Liver (tissue), 9 donors: ENCODE measurements around the gene TRIML1. TPM values are rescaled to one million over a fixed set of nuclear protein-coding genes. Genes with fewer than 3 reads are reported as not detected.

Experiments
- DNase-seq: peaks from one replicate; pipeline ENCODE4 v3.0.0-alpha.2; 2017; ENCODE audit warnings: low spot score
- H3K27ac ChIP-seq, 2 donors: one replicate each; pipeline ENCODE4 v1.7.0; 2013; ENCODE audit warnings: inconsistent platforms in 2 of 2, low read length in 2 of 2, control low read depth in 1 of 2, low read depth in 1 of 2, mild to moderate bottlenecking in 1 of 2
- H3K27me3 ChIP-seq, 4 donors: one replicate each; pipeline versions ENCODE4 v1.6.1 to v1.7.0; 2013; ENCODE audit warnings: low read length in 3 of 4, inconsistent platforms in 1 of 4, mild to moderate bottlenecking in 1 of 4, moderate library complexity in 1 of 4; ENCODE audit not compliant: control insufficient read depth in 4 of 4, insufficient read depth in 4 of 4
- H3K36me3 ChIP-seq, 4 donors: one replicate each; pipeline versions ENCODE4 v1.6.1 to v1.7.0; 2013; ENCODE audit warnings: low read length in 3 of 4, mild to moderate bottlenecking in 3 of 4, low read depth in 1 of 4, moderate library complexity in 1 of 4; ENCODE audit not compliant: control insufficient read depth in 4 of 4, insufficient read depth in 3 of 4
- H3K4me1 ChIP-seq, 4 donors: one replicate each; pipeline versions ENCODE4 v1.6.1 to v1.7.0; 2013; ENCODE audit warnings: low read length in 3 of 4, mild to moderate bottlenecking in 3 of 4, moderate library complexity in 1 of 4; ENCODE audit not compliant: control insufficient read depth in 4 of 4, insufficient read depth in 4 of 4
- H3K4me3 ChIP-seq, 3 donors: one replicate each; pipeline versions ENCODE4 v1.6.1 to v1.7.0; 2013; ENCODE audit warnings: low read length in 3 of 3, control low read depth in 1 of 3, low read depth in 1 of 3, mild to moderate bottlenecking in 1 of 3
- H3K9ac ChIP-seq, 2 donors: one replicate each; pipeline ENCODE4 v1.7.0; 2013; ENCODE audit warnings: low read length in 2 of 2, mild to moderate bottlenecking in 2 of 2, moderate library complexity in 2 of 2, control low read depth in 1 of 2, low read depth in 1 of 2
- H3K9me3 ChIP-seq, 4 donors: one replicate each; pipeline versions ENCODE4 v1.6.1 to v1.7.0; 2013; ENCODE audit warnings: low read length in 3 of 4; ENCODE audit not compliant: control insufficient read depth in 4 of 4
- EGR1 ChIP-seq, 2 donors: IDR thresholded peaks; 2 replicates each; pipeline ENCODE4 v1.6.1; 2016 to 2018; ENCODE audit warnings: antibody characterized with exemption in 2 of 2, low read depth in 2 of 2
- FOXA1 ChIP-seq: IDR thresholded peaks from 2 replicates; pipeline ENCODE4 v1.6.1; 2016; ENCODE audit warnings: antibody characterized with exemption
- FOXA2 ChIP-seq: IDR thresholded peaks from 2 replicates; pipeline ENCODE4 v1.6.1; 2016; ENCODE audit warnings: antibody characterized with exemption
- GABPA ChIP-seq, 2 donors: IDR thresholded peaks in 1 of 2; conservative IDR thresholded peaks in 1 of 2; 2 replicates each; pipeline ENCODE4 v1.6.1; 2016; ENCODE audit warnings: antibody characterized with exemption in 2 of 2, mild to moderate bottlenecking in 1 of 2, moderate library complexity in 1 of 2
- HNF4A ChIP-seq, 2 donors: conservative IDR thresholded peaks; 2 replicates each; pipeline ENCODE4 v1.6.1; 2016; ENCODE audit warnings: antibody characterized with exemption in 2 of 2, mild to moderate bottlenecking in 2 of 2
- HNF4G ChIP-seq: IDR thresholded peaks from 2 replicates; pipeline ENCODE4 v1.6.1; 2016; ENCODE audit warnings: antibody characterized with exemption
- JUND ChIP-seq, 2 donors: IDR thresholded peaks; 2 replicates each; pipeline ENCODE4 v1.6.1; 2016; ENCODE audit warnings: antibody characterized with exemption in 2 of 2
- NR2F2 ChIP-seq: IDR thresholded peaks from 2 replicates; pipeline ENCODE4 v1.6.1; 2016; ENCODE audit warnings: antibody characterized with exemption
- RAD21 ChIP-seq, 2 donors: IDR thresholded peaks; 2 replicates each; pipeline ENCODE4 v1.6.1; 2016; ENCODE audit warnings: antibody characterized with exemption in 2 of 2, mild to moderate bottlenecking in 2 of 2
- RXRA ChIP-seq, 2 donors: IDR thresholded peaks; 2 replicates each; pipeline ENCODE4 v1.6.1; 2017 to 2018; ENCODE audit warnings: antibody characterized with exemption in 2 of 2, mild to moderate bottlenecking in 1 of 2
- SP1 ChIP-seq: IDR thresholded peaks from 2 replicates; pipeline ENCODE4 v1.6.1; 2018; ENCODE audit warnings: antibody characterized with exemption, mild to moderate bottlenecking
- TAF1 ChIP-seq: conservative IDR thresholded peaks from 2 replicates; pipeline ENCODE4 v1.6.1; 2016; ENCODE audit warnings: antibody characterized with exemption, mild to moderate bottlenecking
- YY1 ChIP-seq: IDR thresholded peaks from 2 replicates; pipeline ENCODE4 v1.6.1; 2016; ENCODE audit warnings: antibody characterized with exemption, mild to moderate bottlenecking
- ZBTB33 ChIP-seq: IDR thresholded peaks from 2 replicates; pipeline ENCODE4 v1.6.1; 2016; ENCODE audit warnings: antibody characterized with exemption
- WGBS: extraction: QIAGEN DNeasy Blood & Tissue Kit; methylation state at CpG from one replicate; pipeline ENCODE4 v1.1.7; 2013; 5-methylcytosine and 5-hydroxymethylcytosine counted together
- polyA plus RNA-seq, 2 donors: library from polyadenylated mRNA; stranded (reverse) in 1 of 2; unstranded in 1 of 2; fragments of 200-250 nt in 1 of 2; fragments of >200 nt in 1 of 2; fragmentation: Nextera tagmentation in 1 of 2; extraction: Ambion mirVana in 1 of 2; gene quantifications; one replicate each; pipeline versions ENCODE4 v1.2.1 to v1.2.3, GENCODE V29; 2013 to 2015
- total RNA-seq, 2 donors: library from RNA; depleted of rRNA; stranded (reverse); fragments of >200 nt; gene quantifications; one replicate each; pipeline ENCODE4 v1.2.3, GENCODE V29; 2014
- TF ChIP-seq, protein P1 (sequence below): fragments of 150-350 bp; IDR thresholded peaks from 2 replicates; pipeline ENCODE4 v1.5.1; 2017; ENCODE audit warnings: improper control_type of control experiment, low read depth, low read length; ENCODE audit not compliant: missing input control
- TF ChIP-seq, protein P2 (sequence below): IDR thresholded peaks from 2 replicates; pipeline ENCODE4 v1.6.1; 2016; ENCODE audit warnings: antibody characterized with exemption
- TF ChIP-seq, protein P3 (sequence below): IDR thresholded peaks from 2 replicates; pipeline ENCODE4 v1.6.1; 2016; ENCODE audit warnings: antibody characterized with exemption
- TF ChIP-seq, protein P4 (sequence below): IDR thresholded peaks from 2 replicates; pipeline ENCODE4 v1.6.1; 2016; ENCODE audit warnings: antibody characterized with exemption, mild to moderate bottlenecking
- donor health status: healthy.
- donor health status: healthy.
- donor health status: healthy.
- donor health status: healthy.
- donor health status: healthy.

TRIML1 gene
- total and polyA plus RNA-seq, 4 donors: not detected

GRCh38 chr4:188187106-188187505 is 47.9 kb downstream of the TRIML1 start:
- H3K4me1 ChIP-seq: no peaks in the 10 kb centered on the region
- no peaks in the 10 kb centered on the region for H3K27me3 ChIP-seq
- H3K27ac ChIP-seq: no peak overlapping the region
- 85% methylated on average over 2 of the region's 2 CpGs for WGBS
- H3K9ac ChIP-seq: no peak overlapping the region
- peaks cover 0 to 2% (median under 1%) of the 10 kb centered on the region in 4 donors for H3K9me3 ChIP-seq
- no peaks in the 10 kb centered on the region for H3K36me3 ChIP-seq
- no peak for DNase-seq
- H3K4me3 ChIP-seq: no peak overlapping the region
- TF ChIP-seq TAF1 (no peak), HNF4G (no peak), NR2F2 (no peak)

- H3K27me3 ChIP-seq: no peaks in the 10 kb centered on the region
- no peak for TF ChIP-seq RXRA (IDR thresholded peaks at IDR 0.05)
- TF ChIP-seq TAF1: no peak
- TF ChIP-seq HNF4A (conservative IDR thresholded peaks at IDR 0.05): no peak
- TF ChIP-seq NR2F2: no peak
- no peak for TF ChIP-seq FOXA2
- TF ChIP-seq, protein P1, sequence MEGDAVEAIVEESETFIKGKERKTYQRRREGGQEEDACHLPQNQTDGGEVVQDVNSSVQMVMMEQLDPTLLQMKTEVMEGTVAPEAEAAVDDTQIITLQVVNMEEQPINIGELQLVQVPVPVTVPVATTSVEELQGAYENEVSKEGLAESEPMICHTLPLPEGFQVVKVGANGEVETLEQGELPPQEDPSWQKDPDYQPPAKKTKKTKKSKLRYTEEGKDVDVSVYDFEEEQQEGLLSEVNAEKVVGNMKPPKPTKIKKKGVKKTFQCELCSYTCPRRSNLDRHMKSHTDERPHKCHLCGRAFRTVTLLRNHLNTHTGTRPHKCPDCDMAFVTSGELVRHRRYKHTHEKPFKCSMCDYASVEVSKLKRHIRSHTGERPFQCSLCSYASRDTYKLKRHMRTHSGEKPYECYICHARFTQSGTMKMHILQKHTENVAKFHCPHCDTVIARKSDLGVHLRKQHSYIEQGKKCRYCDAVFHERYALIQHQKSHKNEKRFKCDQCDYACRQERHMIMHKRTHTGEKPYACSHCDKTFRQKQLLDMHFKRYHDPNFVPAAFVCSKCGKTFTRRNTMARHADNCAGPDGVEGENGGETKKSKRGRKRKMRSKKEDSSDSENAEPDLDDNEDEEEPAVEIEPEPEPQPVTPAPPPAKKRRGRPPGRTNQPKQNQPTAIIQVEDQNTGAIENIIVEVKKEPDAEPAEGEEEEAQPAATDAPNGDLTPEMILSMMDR: no peak
- no peak for TF ChIP-seq HNF4G
- TF ChIP-seq RAD21 (IDR thresholded peaks at IDR 0.05): no peak
- TF ChIP-seq YY1: no peak
- TF ChIP-seq, protein P2, sequence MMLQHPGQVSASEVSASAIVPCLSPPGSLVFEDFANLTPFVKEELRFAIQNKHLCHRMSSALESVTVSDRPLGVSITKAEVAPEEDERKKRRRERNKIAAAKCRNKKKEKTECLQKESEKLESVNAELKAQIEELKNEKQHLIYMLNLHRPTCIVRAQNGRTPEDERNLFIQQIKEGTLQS: no peak
- no peak for TF ChIP-seq ZBTB33
- TF ChIP-seq, protein P3, sequence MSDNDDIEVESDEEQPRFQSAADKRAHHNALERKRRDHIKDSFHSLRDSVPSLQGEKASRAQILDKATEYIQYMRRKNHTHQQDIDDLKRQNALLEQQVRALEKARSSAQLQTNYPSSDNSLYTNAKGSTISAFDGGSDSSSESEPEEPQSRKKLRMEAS: no peak
- no peak for TF ChIP-seq EGR1 (IDR thresholded peaks at IDR 0.05; ENCODE audit: low read depth in 2 of 2)
- no peak for TF ChIP-seq JUND (IDR thresholded peaks at IDR 0.05)
- TF ChIP-seq FOXA1: no peak
- no peak for TF ChIP-seq GABPA (IDR thresholded peaks at IDR 0.05 in 1 of 2, conservative IDR thresholded peaks at IDR 0.05 in 1 of 2)
- TF ChIP-seq, protein P4, sequence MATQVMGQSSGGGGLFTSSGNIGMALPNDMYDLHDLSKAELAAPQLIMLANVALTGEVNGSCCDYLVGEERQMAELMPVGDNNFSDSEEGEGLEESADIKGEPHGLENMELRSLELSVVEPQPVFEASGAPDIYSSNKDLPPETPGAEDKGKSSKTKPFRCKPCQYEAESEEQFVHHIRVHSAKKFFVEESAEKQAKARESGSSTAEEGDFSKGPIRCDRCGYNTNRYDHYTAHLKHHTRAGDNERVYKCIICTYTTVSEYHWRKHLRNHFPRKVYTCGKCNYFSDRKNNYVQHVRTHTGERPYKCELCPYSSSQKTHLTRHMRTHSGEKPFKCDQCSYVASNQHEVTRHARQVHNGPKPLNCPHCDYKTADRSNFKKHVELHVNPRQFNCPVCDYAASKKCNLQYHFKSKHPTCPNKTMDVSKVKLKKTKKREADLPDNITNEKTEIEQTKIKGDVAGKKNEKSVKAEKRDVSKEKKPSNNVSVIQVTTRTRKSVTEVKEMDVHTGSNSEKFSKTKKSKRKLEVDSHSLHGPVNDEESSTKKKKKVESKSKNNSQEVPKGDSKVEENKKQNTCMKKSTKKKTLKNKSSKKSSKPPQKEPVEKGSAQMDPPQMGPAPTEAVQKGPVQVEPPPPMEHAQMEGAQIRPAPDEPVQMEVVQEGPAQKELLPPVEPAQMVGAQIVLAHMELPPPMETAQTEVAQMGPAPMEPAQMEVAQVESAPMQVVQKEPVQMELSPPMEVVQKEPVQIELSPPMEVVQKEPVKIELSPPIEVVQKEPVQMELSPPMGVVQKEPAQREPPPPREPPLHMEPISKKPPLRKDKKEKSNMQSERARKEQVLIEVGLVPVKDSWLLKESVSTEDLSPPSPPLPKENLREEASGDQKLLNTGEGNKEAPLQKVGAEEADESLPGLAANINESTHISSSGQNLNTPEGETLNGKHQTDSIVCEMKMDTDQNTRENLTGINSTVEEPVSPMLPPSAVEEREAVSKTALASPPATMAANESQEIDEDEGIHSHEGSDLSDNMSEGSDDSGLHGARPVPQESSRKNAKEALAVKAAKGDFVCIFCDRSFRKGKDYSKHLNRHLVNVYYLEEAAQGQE: no peak
- TF ChIP-seq SP1: no peak
- no peak for DNase-seq
- no peaks in the 10 kb centered on the region for H3K9me3 ChIP-seq
- WGBS: 62% methylated on average over 3 of the region's 3 CpGs
- no peaks in the 10 kb centered on the region for H3K36me3 ChIP-seq
- no peak overlapping the region for H3K27ac ChIP-seq
- no peaks in the 10 kb centered on the region for H3K4me1 ChIP-seq
- H3K4me3 ChIP-seq: no peak overlapping the region
- no peak overlapping the region for H3K9ac ChIP-seq
Observed at GRCh38 chr4:188190461-188190860, 51.2 kb downstream of the TRIML1 start.
